Renal pelvis (tissue), 4 donors: ENCODE data around the gene MKS1. TPM values are rescaled to one million over a fixed set of nuclear protein-coding genes. Genes with fewer than 3 reads are reported as not detected.

Experiments used
- DNase-seq: peaks from one replicate; pipeline ENCODE4 v3.0.0-alpha.2; 2013
- polyA plus RNA-seq, 3 donors: library from polyadenylated mRNA; unstranded; fragments of 120-200 nt; gene quantifications; one replicate each; pipeline ENCODE4 v1.2.1, GENCODE V29; 2013; ENCODE audit not compliant: insufficient read length in 3 of 3

Gene MKS1
- polyA plus RNA-seq, 3 donors: 37.0 to 63.1 (median 55.2) TPM

DNA sequence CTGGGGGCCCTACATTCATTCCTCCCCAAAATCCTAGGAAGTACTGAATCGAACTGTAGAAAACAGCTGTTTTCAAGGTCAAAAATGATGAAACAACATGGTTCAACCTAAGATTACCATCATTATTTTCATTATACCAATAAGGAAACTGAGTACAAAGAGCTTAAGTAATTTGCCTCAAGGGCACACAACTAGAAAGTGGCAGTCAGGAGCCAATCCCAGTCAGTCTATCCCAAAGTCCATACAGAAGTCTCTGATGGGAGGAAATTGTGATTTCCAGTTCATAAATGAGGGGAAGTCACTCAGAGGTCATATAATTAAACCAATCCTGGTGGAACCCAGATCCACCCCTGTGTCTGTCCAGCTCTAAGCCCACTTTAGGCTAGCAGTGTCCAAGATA, 27.7 kb upstream of the MKS1 start:
- no peak for DNase-seq

DNA sequence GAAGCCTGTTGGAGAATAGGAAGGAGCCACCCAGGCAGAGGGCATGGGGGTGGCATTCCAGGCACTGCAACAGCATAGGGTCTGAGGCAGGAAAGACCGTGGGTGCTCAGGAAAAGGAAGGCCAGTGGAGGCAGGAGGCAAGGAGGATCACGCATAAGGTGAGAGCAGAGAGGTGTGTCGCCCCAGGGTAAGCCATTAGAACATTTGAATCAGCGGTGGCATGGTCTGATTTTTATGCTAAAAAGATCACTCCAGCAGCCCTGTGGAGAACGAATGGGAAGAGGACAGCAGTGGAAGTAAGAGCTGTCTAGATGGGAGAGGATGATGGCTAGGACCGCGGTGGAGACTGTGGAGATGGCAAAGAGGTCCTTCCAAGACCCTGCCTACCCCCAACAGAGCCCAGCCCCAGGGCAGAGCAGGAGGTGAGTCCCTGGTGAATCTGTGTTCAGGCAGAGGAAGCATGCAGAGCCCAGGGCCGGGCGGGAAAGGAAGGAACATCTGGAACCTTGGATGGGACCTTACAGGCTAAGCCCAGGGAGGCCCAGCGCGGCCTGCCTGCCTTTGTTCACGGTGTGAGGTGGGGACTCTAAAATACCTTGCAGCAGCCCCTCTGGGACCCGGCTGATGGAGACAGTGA, 27.2 kb upstream of the MKS1 start:
- DNase-seq: no peak

DNA sequence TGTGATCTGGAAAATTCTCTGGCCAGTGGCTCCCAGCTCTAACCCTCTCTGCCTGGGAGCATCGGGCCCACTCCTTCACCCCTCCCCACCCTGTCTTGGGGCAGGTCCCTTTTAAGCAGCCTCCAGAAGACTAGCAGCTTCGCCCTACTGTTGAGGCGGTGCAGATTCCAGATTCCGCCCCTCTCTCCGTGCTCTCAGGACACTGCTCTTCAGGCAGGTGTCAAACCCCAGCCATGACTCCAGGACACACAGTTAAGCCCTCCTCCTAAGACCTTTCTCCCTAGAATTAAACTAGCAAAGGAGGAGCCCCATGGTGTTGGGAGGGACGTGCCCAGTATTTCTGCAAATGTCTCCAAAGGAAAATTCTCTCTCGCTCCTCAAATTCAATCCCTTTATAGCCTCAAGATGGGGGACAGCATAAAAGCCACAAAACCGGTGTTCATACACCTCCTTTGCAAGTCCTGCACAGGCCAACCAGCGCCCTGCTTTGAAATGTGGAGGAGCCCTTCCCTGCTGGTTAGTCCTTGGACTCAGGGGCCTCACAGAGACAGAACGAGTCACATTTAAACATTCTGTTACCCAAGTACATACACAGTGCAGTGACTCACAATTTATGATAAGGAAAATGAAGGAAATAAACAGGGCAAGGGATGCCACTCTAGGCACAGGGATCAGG, 26.5 kb upstream of the MKS1 start:
- no peak for DNase-seq

DNA sequence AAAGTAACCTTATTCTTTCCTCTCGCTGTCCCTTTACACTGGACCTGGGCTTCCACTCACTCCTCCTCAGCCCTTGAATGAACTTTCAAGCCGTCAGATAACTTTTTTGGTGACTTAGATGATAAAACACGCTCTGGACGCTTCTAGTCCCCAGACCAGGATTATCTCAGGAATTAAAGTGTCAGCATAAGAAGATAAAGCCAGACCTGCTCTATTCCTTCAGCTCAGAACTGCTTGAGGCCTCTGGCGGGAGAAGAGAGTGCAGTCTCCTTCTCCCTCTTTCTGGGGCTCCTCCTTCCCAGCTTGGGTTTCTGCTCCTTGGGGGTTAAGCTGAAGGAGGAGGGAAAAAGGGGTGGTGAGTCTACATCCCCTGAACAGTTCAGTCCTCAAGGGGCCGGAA, 25.9 kb upstream of the MKS1 start:
- no peak for DNase-seq

DNA sequence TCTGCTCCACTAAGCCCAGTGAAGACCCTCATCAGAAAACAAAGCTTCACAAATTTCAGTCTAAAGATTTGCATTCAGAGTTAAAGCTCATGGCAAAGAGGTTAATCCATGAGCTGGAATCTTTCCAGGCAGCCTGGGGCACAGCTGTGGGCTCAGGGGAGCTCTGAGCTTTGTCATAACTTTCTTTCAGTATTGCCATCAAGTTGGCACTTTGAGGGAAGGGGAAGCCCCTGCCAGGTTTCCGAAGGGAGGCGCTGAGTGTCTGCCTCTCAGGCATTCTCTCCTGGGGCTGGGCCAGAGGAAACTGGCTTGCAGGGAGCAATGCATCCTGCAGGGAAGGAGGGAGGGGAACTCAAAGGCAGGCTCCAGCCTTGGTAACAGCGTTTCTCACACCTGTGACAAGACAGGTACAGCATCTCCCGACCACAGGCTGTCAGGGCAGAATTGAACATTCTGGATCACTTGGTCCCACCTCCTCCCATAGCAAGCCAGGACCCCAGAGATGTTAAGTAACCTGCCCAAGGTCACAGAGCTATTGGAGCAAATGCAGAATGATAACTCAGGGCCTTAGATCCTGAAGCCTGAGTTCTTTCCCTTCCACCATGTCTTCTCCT, 23.2 kb upstream of the MKS1 start:
- no peak for DNase-seq

DNA sequence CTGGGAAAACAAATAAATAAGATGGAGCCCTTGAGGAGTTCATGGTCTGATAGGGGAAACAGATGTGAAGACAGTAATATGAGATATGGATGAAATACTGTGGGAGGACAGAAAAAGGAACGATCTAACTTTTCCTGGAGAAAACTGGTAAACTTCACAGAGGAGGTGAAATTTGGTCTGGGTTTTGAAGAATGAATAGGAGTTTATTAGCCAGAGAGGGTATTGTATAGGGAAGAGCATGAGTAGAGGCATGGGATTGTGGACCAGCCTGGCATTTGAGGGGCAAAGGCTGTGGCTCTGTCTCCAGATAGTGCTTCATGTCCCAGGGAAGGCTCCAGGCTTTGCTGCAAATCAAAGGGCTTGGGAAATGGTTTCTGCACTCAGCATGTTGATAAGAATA, 20.9 kb upstream of the MKS1 start:
- no peak for DNase-seq

DNA sequence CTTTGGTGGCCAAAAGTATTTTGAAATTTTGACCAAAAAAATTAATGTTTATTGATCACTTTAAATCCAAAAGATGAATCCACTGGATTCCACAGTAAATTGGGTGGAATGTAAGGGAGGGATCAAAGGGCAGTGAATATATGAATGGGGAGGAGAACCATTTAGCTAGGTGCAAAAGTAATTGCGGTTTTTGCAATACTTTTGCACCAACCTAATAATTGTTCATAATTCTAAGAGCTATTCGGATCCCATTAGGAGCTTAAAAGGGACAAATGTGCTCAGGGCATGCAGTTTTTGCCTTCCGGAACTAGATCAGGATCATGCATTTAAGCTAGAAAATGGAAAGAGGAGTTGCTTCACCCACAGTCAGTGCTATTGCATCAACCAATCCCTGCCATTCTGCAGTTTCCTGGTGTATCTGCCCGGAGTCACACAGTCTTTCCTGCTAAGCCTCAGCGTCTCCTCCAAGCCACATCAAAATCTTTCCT, 19.1 kb upstream of the MKS1 start, which contains the start of gene LPO:
Gene LPO (plus strand): TSS at position 438 of the 488 bp plus-strand sequence. CDS start 4,396 bp downstream, outside the sequence.
- no peak for DNase-seq

DNA sequence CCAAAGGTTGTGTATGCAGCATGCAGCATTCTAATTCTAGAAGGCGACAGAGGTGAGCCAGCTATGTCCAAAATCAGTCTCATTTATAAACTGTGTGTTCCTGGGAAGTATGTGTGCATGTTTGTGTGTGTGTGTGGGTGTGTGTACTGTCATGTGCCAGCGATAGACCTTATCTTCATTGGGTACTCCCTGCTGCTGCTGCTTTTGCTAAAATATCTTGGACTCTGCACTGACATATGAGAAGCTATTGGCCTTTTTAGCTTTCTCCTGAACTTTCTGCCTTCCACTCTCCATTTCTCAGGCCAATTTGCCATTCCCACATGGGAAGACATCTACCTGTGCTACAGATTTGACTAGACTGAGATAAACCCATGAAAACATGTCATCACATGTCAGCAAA, 17.3 kb upstream of the MKS1 start:
- DNase-seq: no peak

DNA sequence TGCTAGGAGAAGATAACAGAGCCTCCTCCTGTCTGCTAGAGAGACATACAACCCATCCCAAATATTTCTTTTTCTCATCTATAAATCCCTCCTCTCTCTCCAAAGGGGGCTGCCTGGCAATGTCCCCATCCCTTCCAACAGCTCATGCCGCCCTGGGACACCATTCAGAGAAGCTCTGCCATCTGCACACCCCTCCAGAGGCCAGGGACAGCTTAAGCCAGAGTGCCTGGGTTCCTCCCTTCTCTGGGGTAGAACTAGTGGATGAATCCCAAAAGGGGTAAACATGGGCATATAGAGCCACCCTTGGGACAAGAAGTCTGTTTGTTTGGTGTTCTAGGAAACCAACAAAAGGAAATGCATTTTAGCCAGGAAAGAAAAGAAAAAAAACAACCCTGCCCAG, 16.8 kb upstream of the MKS1 start:
- no peak for DNase-seq

DNA sequence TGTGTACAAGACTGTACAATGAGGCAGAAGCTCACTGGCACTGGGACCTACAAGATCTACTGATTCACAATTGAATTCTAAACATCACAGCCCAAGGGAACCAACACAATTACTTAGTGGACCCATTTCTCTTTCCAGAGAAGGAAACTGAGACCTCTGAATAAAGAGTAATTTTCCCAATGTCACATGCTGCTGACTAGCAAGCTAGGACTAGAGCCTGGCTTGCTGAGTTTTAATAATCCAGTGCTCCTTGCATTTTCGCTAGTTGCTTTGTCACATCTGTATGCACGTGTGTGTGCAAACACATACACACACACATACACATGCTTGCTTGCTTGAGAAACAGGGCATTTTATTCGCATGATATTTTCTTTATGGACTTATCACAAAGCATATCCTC, 15.5 kb upstream of the MKS1 start:
- no peak for DNase-seq

DNA sequence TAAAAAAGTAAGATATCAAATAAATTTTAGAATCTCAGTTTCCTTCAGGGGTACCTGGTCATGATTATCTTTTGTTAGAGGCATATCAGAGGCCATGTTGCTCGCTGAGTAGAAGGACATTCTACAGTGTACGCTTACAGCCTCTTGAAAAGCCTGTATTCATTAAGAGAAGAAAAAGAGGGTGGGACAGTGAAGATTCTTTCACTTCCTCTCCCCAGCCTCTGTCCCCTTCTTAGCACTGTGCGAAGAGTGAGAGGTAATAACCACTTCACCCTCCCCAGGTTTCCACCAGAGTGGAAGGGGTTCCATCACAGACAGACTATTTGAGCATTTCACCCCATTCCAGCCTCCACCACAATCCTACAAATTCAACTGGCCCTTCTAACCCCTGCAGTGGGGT, 14.5 kb upstream of the MKS1 start:
- no peak for DNase-seq

DNA sequence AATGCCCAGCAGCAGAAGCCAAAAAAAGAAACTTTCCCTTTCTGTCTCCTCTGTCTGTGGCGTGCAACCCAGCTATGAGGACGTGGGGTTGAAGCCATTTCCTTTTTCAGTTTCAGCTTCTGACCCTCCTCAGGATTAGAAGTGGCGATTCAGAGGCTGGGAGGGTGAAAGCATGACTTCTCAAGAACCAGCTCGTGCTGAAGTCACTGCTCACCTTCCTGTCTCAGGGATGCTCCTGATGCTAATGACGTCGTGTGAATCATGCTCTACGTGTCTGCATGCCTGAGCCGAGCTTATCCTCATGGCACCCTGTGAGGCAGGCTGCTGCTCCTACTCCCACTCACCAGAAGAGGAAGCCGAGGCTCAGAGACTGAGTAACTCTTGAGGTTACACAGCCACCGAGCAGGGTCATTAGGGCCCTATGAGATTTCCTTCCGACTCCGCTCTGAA, 13.7 kb upstream of the MKS1 start:
- DNase-seq: no peak

DNA sequence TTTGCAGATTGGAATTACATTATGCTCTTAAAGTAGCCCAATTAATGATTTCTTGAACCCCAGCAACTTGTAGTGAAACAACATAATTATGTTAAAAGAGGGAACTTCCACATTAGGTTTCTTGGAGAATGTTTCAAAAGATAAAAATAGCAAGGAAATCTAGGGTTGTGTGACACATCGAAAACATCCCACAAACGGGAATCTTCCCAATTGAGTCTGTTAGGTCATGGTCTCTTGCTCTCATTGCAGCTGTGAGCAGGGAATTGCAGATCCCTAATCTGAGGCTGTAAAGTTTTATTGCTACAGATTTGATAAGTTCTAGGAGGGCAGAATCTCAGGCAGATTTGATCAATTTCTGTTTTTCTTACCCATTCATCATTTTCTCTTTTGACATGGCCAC, 12.6 kb upstream of the MKS1 start:
- no peak for DNase-seq

DNA sequence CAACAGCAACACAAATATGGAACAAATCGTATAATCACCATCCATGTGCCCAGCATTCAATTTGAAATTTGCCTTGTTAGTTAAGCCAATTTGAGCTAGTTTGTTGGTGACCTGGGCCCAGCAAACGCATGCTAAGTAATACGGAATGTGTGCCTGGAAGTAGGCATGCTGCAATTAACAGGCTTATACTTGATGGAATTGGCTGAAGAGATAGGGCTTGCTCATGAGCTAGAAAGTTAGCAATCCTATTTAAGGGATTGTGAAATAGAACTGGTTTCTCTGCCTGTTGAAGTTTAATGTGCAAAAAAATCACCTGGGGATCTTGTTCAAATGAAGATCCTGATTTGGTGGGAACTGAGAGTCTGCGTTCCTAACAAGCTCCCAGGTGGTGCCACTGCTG, 10.8 kb upstream of the MKS1 start:
- no peak for DNase-seq

DNA sequence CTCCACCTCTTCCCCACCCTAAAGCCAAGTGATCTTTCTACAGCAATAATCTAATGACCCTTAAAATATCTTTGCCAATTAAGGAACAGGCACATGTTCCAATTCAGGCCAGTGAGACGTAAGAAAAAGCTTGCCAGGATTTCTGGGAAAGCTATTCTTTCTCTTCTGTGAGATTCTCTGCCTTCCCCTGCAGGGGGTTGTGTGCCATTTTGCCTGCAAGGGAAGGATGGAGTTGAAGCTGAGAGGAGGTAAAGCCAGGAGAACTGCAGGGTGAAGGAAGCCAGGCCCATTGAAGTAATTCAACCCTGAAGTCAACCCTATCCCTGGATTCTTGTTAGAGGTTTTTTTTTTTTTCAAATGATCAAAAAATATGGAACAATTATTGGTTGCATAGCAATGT, 10.3 kb upstream of the MKS1 start:
- DNase-seq: no peak

DNA sequence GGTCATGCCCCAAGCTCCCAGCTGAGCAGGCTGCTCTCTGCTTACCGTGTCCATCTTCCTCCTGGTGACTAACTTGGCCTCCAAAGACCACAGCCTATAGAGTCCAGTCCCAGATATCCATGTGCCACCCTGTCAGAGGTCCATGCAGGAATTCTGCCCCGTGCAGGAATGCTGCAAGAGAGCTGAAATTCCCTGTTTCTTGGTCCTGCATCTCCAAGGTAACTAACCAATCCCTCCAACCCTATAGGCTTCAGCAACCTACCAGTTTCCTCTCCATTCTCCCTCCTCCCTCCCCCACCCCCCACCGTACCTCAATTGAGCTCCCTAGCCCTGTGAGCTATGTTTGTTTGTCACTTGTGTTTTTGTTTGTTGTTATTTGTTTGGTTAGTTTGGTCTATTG, 9.6 kb upstream of the MKS1 start:
- DNase-seq: no peak

DNA sequence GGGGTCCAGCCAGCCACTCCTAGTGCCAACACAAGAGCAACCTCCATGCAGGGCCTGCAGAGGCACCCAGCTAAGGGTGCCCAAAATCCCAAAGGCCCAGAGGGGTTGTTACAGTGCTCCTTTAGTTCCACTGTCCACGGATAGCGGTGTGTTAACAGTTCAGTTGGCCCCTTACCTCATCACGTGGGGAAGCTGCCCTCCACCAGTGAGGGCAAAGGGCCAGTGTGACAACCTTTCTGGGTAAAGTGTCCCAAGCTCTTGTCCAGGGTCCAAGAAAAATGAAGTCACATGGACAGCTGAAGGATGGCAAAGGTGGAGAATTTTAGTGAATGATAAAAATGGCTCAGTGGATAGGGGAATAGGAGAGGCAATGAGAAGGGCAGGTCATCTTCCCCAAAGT, 8.7 kb upstream of the MKS1 start:
- DNase-seq: no peak

DNA sequence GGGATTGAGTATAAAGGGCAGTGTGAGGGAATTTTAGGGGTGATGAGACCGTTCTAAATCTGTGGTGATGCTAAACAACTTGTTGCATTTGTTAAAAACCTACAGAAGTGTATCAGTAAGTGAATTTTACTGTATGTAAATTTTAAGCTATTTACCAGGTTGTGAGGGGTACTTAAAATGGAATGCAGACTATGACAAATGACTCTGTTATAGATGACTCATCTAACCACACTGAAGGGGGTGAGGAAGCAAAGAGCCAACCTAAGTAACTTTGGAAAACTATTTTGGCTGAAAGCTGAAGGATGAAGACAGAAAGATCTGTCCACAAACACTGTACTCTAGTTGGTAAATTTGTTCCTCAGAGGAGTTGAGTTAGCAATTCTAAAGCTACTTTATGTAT, 5.3 kb upstream of the MKS1 start:
- DNase-seq: no peak

DNA sequence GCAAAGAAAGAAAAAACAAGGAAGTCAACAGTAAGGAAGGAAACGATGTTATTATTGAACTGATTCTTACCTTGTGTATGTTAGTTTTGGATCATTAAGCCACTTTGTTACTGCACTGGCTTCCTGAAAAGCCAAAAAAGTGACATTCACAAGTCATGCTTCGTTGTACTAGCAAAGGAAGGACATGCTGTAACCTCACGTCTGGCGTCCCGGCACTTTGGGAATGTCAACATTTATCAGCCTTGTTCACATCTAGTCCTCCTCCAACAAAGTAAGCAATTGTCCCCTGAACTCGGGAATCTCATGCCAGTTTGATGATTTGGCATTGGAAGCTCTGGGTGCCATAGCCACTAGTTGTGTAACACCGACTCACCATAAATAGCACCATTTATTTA, 731 bp upstream of the MKS1 start:
- DNase-seq: no peak

DNA sequence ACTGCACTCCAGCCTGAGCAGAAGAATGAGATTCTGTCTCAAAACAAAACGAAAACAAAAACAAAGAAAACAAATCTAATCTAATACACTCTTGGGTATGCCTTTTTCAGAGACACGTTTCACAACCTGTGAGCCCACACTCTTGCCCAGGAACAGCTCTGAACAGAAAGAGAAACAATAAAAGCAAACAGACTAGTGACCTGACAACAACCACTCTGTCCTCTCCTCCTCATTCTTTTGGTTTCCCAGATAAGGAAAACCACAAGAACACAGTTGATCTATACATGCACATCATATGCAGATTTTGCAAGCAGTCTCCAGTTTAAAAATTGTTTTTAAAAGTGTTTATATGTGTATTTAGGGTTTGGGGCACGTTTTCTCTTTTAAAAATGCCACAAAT, 1.3 kb downstream of the MKS1 start:
- no peak for DNase-seq

DNA sequence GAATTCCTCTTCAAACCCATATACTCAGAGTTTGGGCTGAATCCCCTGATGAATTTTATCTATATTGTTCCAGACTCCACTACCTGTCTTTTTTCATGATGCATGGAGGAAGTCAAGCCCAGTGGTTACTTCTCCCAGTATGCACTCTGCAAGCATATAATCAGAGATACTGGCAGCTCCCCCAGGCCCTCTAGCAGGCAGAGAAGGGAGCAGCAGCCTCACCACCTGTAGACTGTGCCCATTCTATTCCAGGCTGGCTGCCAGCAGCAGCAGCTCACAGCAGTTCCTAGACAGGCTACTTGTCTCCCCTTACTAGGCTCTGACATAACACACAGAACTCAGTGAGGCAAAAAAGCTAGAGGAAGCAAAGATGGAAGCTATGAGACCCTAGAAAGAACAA, 3.4 kb downstream of the MKS1 start:
- no peak for DNase-seq

DNA sequence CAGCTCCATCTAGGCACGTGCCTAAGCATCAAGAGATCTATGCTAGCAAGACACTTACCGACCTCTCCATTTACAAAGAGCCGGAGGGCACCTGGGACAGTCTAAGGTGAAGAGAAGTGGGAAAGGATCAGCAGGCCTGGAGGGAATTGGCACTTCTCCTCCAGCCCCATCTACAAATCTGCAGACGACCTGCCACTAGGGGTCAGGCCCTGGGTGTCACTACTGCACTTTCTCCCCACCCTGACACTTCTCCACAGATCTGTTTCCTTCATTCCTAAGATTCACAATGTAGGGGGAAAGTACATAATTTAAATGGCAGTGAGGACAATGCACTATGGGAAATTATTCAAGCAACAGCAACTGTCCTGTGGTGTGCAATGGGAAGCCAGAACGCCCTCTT, 8.1 kb downstream of the MKS1 start:
- no peak for DNase-seq

DNA sequence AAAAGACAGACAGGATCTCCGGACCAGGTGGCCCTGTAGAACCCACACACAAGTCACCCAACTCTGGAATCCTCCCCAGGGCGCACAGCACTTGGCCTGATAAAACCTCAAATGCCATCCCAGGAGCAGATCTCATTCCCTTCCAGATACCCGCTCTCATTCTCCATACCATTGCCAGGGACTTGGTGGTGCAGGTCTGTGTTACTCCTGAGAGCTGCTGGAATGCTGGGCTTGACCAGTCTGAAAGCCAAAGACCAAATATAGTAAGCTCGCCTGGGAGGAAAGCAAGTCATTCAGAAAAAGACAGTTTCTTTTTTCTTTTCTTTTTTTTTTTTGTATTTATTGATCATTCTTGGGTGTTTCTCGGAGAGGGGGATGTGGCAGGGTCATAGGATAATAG, 10.7 kb downstream of the MKS1 start:
- no peak for DNase-seq
